HG02571 (cell line): ENCODE results near the gene FRMD4B.
"Not testable (repeated sequence)": the region's sequence is repeated elsewhere in the genome, so short reads cannot be mapped to it uniquely, and the experiment has no call there.

ENCODE experiments used
- ATAC-seq: cut with Tn5 transposase; IDR thresholded peaks from one replicate; pipeline ENCODE4 v1.9.1; 2021; ENCODE audit warnings: mild to moderate bottlenecking, moderate library complexity; ENCODE audit not compliant: unreplicated experiment

FRMD4B gene

DNA sequence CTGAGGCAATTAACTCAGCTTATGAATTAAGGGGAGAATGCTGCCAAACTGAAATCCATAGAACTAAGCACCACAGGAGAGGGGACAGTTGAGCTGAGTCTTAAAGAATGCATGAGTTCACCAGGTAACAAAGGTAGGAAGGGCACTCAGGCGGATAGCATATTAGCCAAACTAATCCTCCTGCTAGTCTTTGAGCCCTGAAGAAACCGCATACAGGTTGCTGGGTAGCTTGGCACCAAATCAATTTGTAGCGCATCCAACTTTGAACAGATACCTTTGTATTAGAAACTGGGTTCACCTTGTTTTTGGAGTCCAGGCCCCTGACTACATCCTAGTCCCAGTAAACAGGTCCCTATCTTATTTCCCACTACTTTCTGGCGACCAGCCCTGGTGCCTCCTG is 93.7 kb downstream of the FRMD4B start:
- no peak for ATAC-seq

DNA sequence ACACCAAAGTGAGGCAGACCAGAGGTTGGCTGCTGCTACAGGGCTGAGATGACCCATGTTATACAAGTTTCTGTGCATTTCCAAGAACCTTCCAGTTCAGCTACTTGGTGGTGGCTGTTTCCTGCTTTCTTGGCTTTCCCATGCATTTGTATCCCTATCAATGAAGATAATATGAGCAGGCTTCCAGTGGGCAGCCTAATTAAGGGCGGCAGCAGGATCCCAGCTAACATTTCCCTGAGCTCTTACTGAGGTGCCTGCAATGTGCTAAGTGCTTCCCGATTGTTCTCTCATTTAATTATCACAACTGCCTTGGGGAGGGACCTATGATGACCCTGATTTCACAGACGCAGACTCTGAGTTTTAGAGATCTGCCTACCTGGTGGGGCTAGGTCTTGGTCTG is 95.5 kb downstream of the FRMD4B start:
- ATAC-seq = no peak

DNA sequence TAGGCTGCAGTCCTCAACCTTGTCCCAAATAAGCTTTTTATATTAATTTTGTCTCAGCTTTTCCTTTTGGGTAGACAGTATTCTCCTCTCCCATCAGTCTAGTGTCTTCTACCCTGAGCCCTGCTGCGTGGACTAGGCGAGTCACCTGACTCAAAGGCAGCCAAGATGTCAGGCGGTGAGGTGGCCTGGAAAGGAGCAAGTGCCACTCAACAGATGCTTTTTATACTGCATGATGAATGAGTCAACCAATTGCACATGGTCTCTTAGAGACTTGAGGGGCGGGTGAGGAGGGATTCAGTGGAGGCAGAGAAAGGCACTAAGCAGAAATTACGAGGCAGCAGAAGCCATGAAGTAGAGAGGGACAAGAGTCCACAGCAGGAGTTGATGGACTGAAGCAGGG is 95.9 kb downstream of the FRMD4B start:
- ATAC-seq = no peak

DNA sequence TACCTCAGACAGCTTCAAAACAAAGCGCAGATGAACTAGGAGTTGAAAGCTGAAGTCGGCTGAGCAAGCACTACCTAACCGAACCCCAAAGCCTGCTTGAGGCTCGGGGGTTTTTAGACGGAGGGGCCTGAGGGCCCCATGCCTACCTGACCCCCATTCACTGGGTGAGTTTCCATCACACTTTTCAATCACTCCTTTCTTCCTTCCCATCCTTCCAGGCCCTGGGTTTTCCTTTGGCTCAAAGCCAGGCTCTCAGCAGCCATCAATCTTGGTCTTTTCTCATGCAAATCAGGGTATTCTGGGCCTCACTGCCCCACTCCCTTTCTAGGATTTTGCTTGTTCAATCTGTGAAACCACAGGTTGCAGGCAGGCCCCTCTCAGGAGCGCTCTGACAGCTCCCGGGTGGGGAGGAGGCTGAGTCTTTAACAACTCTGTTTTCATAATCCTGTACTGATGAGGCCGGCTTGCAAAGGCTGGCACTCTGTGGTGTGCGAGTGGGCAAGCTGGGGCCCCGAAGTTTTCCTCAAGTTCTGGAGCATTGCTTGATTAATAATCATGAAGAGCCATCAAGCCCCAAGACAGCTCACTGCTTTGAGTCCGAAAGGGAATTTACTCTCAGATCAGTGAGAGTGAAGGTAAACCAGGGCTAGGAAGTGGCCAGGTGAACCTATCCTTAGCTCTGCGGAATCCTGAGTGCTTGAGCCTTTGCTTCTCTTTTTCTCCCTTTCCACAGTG is 97.6 kb downstream of the FRMD4B start:
- no peak for ATAC-seq

DNA sequence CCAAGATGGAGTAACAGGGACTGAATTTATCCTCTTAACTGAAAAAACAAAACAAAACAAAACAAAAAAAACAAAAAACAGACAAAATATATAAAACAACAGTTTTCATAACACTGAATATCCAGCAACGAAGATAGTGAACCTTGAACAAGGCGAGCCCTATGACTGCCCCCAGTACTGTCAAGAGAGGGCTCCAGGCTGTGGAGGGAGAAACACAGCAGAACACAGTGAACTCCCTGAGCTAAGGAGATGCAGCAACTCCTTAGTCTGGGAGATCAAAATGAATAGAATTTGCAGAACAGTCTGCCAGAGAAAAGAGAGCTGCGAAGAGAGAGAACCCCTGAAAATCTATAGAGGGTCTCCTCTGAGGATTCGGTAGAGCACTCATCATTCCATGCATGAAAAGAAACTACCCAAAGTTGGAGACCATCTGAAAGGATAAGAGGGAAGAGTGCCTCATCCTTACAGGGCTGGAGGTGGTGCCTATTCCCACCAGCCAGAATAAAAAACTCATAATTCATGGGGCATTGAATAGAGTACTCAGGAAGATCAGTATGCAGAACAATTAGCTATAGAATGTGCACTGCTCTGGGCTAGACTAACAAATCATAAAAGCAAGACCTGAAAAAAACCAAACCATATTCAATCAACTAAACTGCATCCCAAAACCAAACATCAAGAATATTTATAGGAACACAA is 101.8 kb downstream of the FRMD4B start:
- no peak for ATAC-seq

DNA sequence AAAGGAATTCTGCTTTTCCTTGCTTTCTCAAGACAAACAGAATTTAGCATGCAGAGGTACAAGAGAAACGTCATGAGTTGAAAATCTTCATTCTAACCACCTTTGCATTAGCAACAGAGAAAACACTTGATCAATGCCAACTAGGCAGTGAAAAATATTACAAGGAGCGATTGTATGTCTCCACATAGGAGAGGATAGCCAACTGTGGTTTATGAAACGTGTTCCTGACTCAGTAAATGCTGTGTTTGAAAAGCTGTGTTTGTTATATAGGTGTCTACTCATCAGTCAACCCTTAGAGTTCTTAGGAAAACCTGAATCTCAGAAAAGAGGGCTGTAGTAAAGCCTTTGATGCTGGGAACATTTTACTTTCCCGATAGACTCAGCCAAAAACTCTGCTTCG is 102.4 kb downstream of the FRMD4B start:
- ATAC-seq = no peak

DNA sequence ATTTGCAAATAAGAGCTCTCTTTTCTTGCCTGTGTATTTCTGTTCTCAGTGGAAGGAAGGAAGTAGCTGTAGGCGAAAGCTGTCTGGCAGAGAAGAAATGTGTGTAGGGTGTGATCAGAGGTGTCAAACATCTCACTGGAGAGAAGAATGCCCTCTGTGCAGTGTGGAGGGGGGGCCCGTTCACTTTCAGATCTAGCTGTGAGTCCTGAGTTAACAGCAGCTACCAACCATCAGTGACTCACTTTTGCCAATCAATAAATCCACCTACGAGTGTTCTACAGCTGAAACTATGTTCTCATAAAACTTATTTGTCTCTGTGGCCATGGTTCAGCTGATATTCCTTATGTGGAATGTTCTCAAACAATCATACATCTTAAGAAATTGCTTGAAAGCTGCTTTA is 103.7 kb downstream of the FRMD4B start:
- no peak for ATAC-seq

DNA sequence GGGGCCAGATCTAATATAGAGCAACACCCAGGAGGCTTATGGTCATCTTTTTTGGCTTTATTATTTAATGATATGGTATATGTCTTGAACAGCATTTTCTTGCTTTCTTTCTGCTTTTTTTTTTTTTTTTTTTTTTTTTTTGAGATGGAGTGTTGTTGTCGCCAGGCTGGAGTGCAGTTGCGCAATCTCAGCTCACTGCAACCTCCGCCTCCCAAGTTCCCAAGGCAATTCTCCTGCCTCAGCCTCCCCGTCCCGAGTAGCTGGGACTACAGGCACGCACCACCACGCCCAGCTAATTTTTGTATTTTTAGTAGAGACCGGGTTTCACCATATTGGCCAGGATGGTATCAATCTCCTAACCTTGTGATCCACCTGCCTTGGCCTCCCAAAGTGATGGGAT is 108.5 kb downstream of the FRMD4B start:
- ATAC-seq = not testable (repeated sequence)

DNA sequence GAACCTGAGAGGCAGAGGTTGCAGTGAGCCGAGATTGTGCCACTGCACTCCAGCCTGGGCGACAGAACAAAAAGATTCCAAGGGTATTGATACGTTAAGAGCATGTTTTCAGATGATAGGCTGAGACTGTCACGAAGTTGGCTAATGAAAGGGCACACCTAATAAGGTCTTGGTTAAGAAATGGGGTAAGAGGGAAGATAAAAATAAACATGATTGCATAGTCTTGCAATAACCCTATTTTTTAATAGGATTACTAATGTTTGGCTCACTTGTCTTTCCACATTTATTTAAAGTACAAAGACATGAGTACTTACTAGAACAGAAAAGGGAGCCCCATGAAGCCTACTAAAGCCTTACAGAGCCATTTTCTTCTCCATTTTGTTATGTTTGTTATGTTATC is 109.0 kb downstream of the FRMD4B start:
- no peak for ATAC-seq

DNA sequence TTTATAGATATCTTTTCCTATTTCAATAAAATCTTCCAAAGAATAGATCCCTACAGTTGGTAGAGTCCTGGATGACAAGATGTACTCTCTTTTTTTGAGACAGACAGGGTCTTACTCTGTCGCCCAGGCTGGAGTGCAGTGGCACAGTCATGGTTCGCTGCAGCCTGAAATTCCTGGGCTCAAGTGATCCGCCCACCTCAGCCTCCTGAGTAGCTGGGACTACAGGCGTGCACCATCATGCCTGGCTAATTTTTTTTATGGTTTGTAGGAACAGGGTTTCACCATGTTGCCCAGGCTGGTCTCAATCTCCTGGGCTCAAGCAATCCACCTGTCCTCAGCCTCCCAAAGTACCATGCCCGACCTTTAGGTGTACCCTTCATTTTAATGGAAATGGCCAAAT is 109.7 kb downstream of the FRMD4B start:
- not testable (repeated sequence) for ATAC-seq

DNA sequence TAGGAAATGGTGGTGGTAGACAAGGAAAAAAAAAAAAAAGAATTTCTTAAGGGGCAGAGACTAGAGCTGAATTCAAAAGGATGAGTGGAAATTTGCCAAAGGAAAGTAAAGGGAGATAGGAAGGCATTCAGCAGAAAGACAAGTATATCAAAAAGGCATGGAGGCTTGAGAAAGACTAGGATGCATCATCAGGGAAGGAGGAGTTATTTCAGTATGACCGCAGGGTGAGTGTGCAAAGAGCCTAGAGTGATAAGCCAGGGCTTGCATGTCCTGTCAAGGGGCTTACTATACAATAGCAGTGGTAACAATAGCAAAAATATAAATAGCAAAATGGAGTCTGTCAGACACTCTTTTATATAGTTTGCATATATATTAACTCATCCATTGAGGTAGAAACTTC is 112.0 kb downstream of the FRMD4B start:
- no peak for ATAC-seq

DNA sequence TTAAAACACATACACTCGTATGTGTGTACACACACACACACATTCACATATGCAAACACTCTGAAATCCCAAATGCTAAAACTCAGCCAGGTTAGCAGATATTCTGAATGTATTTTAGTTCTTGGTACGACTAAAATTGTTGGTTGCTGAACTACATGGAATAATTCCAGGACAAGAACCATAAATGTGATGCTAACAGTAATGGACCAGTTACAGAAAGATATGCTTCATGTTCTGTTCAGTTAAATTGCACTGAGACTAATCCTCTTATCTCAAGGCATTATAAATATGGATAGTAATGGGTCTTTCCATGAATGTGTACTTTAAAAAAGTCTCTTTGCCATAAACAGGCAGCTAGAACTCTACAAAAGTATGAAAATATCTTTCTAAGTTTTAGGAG is 113.3 kb downstream of the FRMD4B start:
- ATAC-seq = no peak

DNA sequence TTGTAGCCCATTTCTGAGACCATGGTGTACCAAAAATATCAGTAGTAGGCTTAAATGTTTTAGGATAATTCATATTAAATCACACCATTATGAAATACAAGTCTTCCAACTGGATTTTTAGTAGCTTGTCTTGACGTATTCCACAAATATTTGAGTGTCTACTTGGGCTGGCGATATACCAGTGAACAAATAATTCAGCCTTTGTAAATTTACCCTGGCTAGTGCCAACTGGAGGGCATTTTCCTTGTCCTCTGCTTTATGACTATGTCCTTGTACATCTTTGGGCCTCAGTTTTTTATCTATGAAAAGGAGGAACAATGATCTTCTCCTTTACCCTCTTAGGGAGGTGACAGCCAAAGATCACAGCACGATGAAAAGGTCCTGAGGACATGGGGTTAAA is 114.8 kb downstream of the FRMD4B start:
- ATAC-seq = no peak

DNA sequence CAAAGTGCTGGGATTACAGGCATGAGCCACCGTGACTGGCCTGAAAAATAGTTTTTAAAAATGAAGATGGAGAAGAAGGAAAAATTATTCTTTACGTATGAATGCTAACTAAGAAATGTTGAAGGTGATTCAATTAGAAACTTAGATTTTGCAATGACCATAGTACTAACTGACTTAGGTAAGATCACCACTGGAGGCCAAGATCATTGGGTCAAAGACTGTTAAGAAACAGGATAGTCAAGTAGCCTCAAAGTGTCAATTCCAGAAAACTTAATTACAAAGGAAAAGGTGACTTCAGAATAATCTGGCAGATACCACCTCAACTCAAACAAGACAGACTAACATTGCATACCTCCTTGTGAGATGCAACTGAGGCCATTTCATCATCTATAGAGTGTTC is 119.3 kb downstream of the FRMD4B start:
- no peak for ATAC-seq

DNA sequence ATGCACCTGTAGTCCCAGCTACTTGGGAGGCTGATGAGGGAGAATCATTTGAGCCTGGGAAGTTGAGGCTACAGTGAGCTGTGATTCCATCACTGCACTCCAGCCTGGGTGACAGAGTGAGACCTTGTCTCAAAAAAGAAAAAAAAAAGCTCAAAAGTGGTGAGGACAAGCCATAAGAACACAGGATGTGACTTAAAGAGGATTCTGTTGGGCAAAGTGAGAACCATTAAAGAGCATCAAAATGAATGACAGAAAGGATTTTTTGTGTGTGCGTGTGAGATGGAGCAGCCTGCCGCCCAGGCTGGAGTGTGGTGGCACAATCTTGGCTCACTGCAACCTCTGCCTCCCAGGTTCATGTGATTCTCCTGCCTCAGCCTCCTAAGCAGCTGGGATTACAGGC is 119.8 kb downstream of the FRMD4B start:
- ATAC-seq = not testable (repeated sequence)

DNA sequence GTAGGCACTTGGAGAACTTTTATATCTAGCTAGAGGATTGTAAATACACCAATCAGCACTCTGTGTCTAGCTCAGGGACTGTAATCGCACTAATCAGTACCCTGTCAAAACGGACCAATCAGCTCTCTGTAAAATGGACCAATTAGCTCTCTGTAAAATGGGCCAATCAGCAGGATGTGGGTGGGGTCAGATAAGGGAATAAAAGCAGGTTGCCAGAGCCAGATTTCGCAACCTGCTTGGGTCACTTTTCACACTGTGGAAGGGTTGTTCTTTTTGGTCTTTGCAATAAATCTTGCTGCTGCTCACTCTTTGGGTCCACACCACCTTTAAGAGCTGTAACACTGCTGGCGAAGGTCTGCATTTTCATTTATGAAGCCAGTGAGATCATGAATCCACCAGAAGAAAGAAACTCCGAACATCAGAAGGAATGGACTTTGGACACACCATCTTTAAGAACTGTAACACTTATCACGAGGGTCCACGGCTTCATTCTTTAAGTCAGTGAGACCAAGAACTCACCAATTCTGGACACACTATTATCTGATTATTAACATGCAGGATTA is 125.0 kb downstream of the FRMD4B start:
- not testable (repeated sequence) for ATAC-seq

DNA sequence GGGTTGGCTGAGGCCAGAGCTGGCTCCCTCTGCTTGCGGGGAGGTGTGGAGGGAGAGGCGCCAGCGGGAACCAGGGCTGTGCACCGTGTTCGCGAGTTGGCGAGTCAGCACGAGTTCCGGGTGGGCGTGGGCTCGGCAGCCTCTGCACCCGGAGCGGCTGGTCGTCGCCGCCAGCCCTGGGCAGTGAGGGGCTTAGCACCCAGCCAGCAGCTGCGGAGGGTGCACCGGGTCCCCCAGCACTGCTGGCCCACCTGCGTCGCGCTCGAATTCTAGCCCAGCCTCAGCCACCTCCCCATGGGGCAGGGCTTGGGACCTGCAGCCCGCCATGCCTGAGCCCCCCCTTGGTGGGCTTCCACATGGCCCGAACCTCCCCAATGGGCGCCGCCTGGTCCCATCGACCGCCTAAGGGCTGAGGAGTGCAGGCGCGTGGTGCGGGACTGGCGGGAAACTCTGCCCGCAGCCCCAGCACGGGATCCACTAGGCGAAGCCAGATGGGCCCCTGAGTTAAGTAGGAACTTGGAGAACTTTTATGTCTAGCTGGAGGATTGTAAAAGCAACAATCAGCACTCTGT is 125.6 kb downstream of the FRMD4B start:
- no peak for ATAC-seq

DNA sequence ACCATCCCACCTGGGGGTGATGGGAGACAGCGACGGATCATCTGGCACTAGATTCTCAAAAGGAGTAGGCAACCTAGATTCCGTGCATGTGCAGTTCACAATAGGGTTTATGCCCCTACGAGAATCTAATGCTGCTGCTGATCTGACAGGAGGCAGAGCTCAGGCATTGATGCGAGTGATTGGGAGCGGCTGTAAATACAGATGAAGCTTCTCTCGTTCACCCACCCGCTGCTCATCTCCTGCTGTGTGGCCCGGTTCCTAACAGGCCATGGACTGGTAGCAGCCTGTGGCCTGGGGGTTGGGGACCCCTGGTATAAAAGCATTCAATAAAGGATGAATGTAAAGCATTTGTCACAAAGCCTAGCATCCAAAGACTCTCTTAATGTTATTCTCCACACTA is 126.8 kb downstream of the FRMD4B start:
- no peak for ATAC-seq

DNA sequence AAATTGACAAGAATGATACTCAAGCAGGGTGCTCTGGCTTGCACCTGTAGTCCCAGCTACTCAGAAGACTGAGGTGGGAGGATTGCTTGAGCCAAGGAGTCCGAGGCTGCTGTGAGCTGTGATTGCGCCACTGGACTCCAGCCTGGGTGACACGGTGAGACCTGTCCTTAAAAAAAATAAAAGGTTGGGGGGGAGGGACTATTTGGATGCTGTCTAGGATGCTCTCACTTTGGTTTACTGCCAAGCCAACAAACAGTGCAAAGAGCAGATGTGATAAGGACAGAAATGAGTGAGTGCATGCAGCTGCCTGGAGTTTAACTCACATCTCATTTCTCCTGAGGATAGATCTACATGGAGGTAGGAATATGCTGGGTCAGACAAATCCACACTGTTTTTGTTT is 130.0 kb downstream of the FRMD4B start:
- no peak for ATAC-seq

DNA sequence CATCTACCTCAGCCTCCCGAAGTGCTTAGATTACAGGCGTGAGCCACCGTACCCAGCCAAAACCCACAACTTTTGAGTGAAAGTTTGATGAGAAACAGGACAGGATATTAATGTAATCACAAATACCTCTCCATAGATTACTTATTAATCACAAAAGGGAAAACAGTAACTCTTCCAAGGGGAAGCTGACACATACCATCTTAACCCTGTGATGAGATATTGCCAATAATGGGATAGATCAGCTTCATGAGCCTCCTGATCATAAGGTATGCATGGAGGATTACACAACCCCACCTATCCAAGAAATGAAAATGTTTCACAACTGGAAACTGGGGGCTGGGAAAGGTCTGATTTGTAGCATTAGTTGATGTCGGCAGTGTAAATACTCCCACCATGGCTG is 131.5 kb downstream of the FRMD4B start:
- ATAC-seq = no peak

DNA sequence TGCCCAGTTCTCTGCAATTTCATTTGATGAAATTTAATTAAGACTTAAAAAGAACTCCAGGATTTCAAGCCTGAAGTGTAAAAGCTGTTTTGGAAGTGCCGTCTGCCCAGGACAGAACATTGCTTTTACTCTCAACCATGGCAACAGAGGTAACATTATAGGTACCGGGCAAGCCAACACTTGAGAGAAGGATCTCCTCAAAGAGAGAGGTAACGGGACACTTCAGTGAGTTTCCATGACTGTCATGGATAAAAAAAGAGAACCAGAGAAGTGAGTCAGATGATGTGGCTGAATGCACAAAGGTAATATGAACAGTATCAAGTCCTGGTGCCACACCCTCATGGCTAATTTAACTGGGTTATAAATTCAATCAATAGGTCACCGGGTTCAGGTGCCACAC is 133.3 kb downstream of the FRMD4B start:
- no peak for ATAC-seq

DNA sequence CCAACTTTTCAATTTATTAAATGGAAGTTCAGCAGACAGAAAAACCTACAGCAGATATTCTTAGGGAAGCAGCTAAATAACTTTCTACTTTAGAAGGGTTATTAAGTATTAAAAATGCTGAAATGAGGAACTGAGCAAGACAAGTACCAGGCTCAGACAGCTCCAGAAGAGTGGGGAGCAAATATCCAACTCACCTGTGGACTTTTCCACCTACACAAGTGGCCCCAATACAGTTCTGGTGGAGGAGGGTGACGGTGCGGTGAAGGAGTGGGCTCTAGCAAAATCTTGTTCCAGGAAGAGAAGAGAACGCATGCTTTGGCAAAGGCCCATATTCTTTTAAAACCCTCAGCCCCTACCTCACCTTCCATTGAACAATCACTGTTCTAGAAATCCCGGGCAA is 133.7 kb downstream of the FRMD4B start:
- no peak for ATAC-seq
